Smooth muscle cell (in vitro differentiated cells): ENCODE data around the gene SCYGR3. TPM values are rescaled to one million over a fixed set of nuclear protein-coding genes. Genes with fewer than 3 reads are reported as not detected.

Experiments used
- DNase-seq: peaks from one replicate; lab custom pipeline; 2025; ENCODE audit not compliant: unreplicated experiment; lab: John Stamatoyannopoulos, UW
- H2AFZ ChIP-seq: fragments of 200-600 bp; sonication (generic); 2 replicates; pipeline ENCODE4 v1.6.0; 2016; ENCODE audit warnings: antibody characterized with exemption, low read depth, mild to moderate bottlenecking
- H3F3A ChIP-seq: fragments of 200-600 bp; sonication (generic); 2 replicates; pipeline ENCODE4 v1.6.0; 2017; ENCODE audit warnings: antibody characterized with exemption, low read depth
- H3K27ac ChIP-seq: fragments of 200-600 bp; sonication (generic); 2 replicates; pipeline ENCODE4 v1.5.1; 2016; ENCODE audit warnings: low read depth, mild to moderate bottlenecking
- H3K27me3 ChIP-seq: fragments of 200-600 bp; sonication (generic); 2 replicates; pipeline ENCODE4 v1.6.1; 2016; ENCODE audit warnings: low read depth, mild to moderate bottlenecking
- H3K36me3 ChIP-seq: fragments of 200-600 bp; sonication (generic); 2 replicates; pipeline ENCODE4 v1.5.1; 2016; ENCODE audit warnings: low read depth
- H3K4me1 ChIP-seq: fragments of 200-600 bp; sonication (generic); 2 replicates; pipeline ENCODE4 v1.5.1; 2016; ENCODE audit warnings: low read depth
- H3K4me2 ChIP-seq: fragments of 200-600 bp; sonication (generic); 2 replicates; pipeline ENCODE4 v1.6.0; 2016; ENCODE audit warnings: mild to moderate bottlenecking
- H3K4me3 ChIP-seq: fragments of 200-600 bp; sonication (generic); 2 replicates; pipeline ENCODE4 v1.5.1; 2016; ENCODE audit warnings: mild to moderate bottlenecking
- H3K79me2 ChIP-seq: fragments of 200-600 bp; sonication (generic); 2 replicates; pipeline ENCODE4 v1.6.0; 2016; ENCODE audit warnings: low read depth, mild to moderate bottlenecking
- H3K9ac ChIP-seq: fragments of 200-600 bp; sonication (generic); 2 replicates; pipeline ENCODE4 v1.6.0; 2016; ENCODE audit warnings: low read depth
- H3K9me3 ChIP-seq: fragments of 200-600 bp; sonication (generic); replicated peaks from 2 replicates; pipeline ENCODE4 v1.5.1; 2016; ENCODE audit warnings: low read depth
- H4K20me1 ChIP-seq: fragments of 200-600 bp; sonication (generic); 2 replicates; pipeline ENCODE4 v1.6.0; 2016; ENCODE audit warnings: low read depth
- CTCF ChIP-seq: fragments of 200-600 bp; sonication (generic); IDR thresholded peaks from 2 replicates; pipeline ENCODE4 v1.5.1; 2017; ENCODE audit warnings: borderline replicate concordance, mild to moderate bottlenecking, antibody characterized with exemption; ENCODE audit not compliant: insufficient read depth, poor library complexity, severe bottlenecking
- WGBS: methylation state at CpG from one replicate; pipeline ENCODE4 v1.1.7; 2016; ENCODE audit warnings: low lambda C conversion rate; 5-methylcytosine and 5-hydroxymethylcytosine counted together
- polyA plus RNA-seq: library from polyadenylated mRNA; unstranded; fragments of >200 nt; fragmentation: Nextera tagmentation; extraction: Ambion mirVana; gene quantifications from 2 replicates; pipeline ENCODE4 v1.2.1, GENCODE V29; 2016
- total RNA-seq: library from RNA; depleted of rRNA; stranded (reverse); fragments of >200 nt; gene quantifications from 2 replicates; pipeline ENCODE4 v1.2.3, GENCODE V29; 2014

Gene SCYGR3
- total and polyA plus RNA-seq, 2 experiments from 2014 or later = not detected

DNA sequence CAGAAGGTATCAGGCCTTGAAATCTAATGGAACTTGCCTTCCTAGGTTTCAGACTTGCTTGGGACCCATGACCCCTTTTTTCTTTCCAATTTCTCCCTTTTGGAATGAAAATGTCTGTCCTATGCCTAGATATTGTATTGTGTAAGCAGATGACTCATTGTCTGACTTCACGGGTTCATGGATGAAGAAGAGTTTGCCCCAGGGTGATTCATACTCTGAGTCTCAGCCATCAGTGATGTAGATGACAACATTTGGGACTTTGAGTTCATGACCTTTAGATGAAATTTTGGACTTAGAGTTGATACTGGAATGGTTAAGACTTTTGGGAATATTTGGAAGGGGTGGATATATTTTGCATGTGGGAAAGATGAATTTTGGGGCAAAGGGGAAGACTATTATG is 40.8 kb upstream of the SCYGR3 start:
- Histone ChIP-seq H4K20me1 (no peaks in the 10 kb centered on the region), H2AFZ (no peak overlapping the region), H3K79me2 (no peaks in the 10 kb centered on the region)

DNA sequence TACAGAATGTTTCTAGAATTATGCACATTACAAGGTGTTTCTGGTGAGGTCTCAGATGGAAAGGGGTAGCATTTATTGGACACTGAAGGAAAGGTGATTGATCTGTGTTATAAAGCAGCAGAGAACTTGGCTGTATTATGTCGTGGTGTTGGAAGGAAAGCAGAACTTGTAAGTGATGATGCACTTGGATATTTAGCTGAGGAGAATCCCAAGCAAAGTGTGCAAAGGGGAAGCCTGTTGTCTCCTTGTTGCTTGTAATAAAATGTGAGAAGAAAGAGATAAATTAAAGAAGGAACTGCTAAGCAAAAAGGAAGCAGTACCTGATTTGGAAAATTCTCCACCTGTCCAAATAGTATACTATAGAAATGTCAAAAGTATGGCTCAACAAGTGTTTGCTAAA is 39.8 kb upstream of the SCYGR3 start:
- no peaks in the 10 kb centered on the region for H3K27me3 ChIP-seq
- H3K4me3 ChIP-seq = no peak overlapping the region
- H3K4me2 ChIP-seq = no peak overlapping the region
- H3K9ac ChIP-seq = no peak overlapping the region
- no peak for DNase-seq
- H3F3A ChIP-seq = peaks cover 5% of the 10 kb centered on the region
- H3K36me3 ChIP-seq = no peaks in the 10 kb centered on the region
- H3K9me3 ChIP-seq = no peaks in the 10 kb centered on the region
- 92% methylated on average over 1 of the region's 1 CpG for WGBS
- H2AFZ ChIP-seq = no peak overlapping the region
- no peaks in the 10 kb centered on the region for H3K79me2 ChIP-seq
- TF ChIP-seq CTCF = no peak
- no peaks in the 10 kb centered on the region for H4K20me1 ChIP-seq
- no peak overlapping the region for H3K27ac ChIP-seq
- H3K4me1 ChIP-seq = no peaks in the 10 kb centered on the region

More for the DNA sequence above, 40.8 kb upstream of the SCYGR3 start:
- TF ChIP-seq CTCF = no peak
- H3F3A ChIP-seq = peaks cover 5% of the 10 kb centered on the region
- H3K27ac ChIP-seq = peak overlapping the region; percentile 83
- H3K4me3 ChIP-seq = no peak overlapping the region
- H3K9ac ChIP-seq = peak overlapping the region; percentile 10
- WGBS = 3% methylated on average over 1 of the region's 1 CpG
- no peak for DNase-seq
- H3K27me3 ChIP-seq = no peaks in the 10 kb centered on the region
- no peaks in the 10 kb centered on the region for H3K4me1 ChIP-seq
- H3K36me3 ChIP-seq = no peaks in the 10 kb centered on the region
- H3K4me2 ChIP-seq = no peak overlapping the region
- no peaks in the 10 kb centered on the region for H3K9me3 ChIP-seq

- peak overlapping the region; percentile 56 for H3K27ac ChIP-seq
- no peak overlapping the region for H3K9ac ChIP-seq
- no peaks in the 10 kb centered on the region for H3K36me3 ChIP-seq
- WGBS = 33% methylated on average over 4 of the region's 4 CpGs
- H3K4me2 ChIP-seq = peak overlapping the region; percentile 19
- no peaks in the 10 kb centered on the region for H3K4me1 ChIP-seq
- no peak overlapping the region for H3K4me3 ChIP-seq
- no peaks in the 10 kb centered on the region for H4K20me1 ChIP-seq
- no peaks in the 10 kb centered on the region for H3K27me3 ChIP-seq
- TF ChIP-seq CTCF = no peak
- H3K9me3 ChIP-seq = no peaks in the 10 kb centered on the region
- DNase-seq = no peak
- H3F3A ChIP-seq = peaks cover 5% of the 10 kb centered on the region
- peak overlapping the region; percentile 76 for H2AFZ ChIP-seq
- no peaks in the 10 kb centered on the region for H3K79me2 ChIP-seq
Measured at GRCh38 chr2:227653419-227653818, 38.8 kb upstream of the SCYGR3 start.

DNA sequence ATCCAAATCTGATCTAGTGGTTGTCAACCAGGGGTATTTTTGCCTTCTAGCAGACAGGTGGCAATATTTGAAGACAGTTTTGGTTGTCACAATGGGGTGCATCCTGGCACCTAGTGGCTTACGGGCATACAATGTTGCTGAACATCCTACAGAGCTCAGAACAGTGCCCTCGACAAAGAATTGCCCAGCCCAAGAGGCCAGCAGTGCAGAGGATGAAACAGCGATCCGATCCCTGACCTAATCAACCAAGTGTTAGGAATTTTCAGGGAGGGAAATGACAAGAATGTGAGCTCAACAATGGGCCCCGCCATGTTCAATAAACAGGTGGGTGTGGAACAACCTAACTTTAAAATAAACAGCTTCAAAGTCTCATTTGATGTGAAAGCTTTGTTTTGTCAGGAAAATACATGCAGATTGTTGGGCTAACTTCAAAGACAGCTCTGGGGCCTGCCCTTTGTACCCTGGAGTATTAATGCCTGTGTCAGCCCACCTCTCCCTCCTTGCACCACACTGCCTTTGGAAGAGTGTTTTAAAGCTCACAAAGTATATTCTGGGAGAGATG is 29.4 kb upstream of the SCYGR3 start:
- TF ChIP-seq CTCF = no peak
- H3K9ac ChIP-seq = no peak overlapping the region
- no peaks in the 10 kb centered on the region for H3K9me3 ChIP-seq
- H3K79me2 ChIP-seq = no peaks in the 10 kb centered on the region
- 86% methylated on average over 5 of the region's 5 CpGs for WGBS
- H3K36me3 ChIP-seq = no peaks in the 10 kb centered on the region
- DNase-seq = no peak
- no peak overlapping the region for H3K27ac ChIP-seq
- H4K20me1 ChIP-seq = no peaks in the 10 kb centered on the region
- peaks cover 10% of the 10 kb centered on the region for H3K4me1 ChIP-seq
- H3F3A ChIP-seq = peaks cover 9% of the 10 kb centered on the region
- H3K4me2 ChIP-seq = no peak overlapping the region
- no peaks in the 10 kb centered on the region for H3K27me3 ChIP-seq
- no peak overlapping the region for H3K4me3 ChIP-seq
- no peak overlapping the region for H2AFZ ChIP-seq
